ENCODE data around the gene ACSS2.

The ACSS2 gene

GRCh38 chr20:34970193-34970840, 93.9 kb downstream of the ACSS2 start:
- Histone ChIP-seq H3K27ac (ENCODE audit: low read length) (no peak overlapping the region), H3K4me1 (ENCODE audit: control insufficient read depth in 1 of 2, insufficient read depth in 2 of 2, low read length in 2 of 2) (no peaks in the 10 kb centered on the region), H3K36me3 (ENCODE audit: control insufficient read depth in 1 of 2, insufficient read depth in 2 of 2, low read length in 2 of 2) (no peaks in the 10 kb centered on the region), H3K9me3 (ENCODE audit: control insufficient read depth in 1 of 2, low read length in 2 of 2) (no peaks in the 10 kb centered on the region), H3K27me3 (ENCODE audit: low read depth, low read length) (no peaks in the 10 kb centered on the region), H3K4me3 (ENCODE audit: low read depth in 1 of 2, low read length in 2 of 2) (no peak overlapping the region)

GRCh38 chr20:34970846-34971560, 94.6 kb downstream of the ACSS2 start:
- no peak overlapping the region for H3K27ac ChIP-seq (ENCODE audit: low read length)
- H3K9me3 ChIP-seq (ENCODE audit: control insufficient read depth in 1 of 2, low read length in 2 of 2) = no peaks in the 10 kb centered on the region
- H3K4me1 ChIP-seq (ENCODE audit: control insufficient read depth in 1 of 2, insufficient read depth in 2 of 2, low read length in 2 of 2) = no peaks in the 10 kb centered on the region
- no peak overlapping the region for H3K4me3 ChIP-seq (ENCODE audit: low read depth in 1 of 2, low read length in 2 of 2)
- H3K27me3 ChIP-seq (ENCODE audit: low read depth, low read length) = no peaks in the 10 kb centered on the region
- no peaks in the 10 kb centered on the region for H3K36me3 ChIP-seq (ENCODE audit: control insufficient read depth in 1 of 2, insufficient read depth in 2 of 2, low read length in 2 of 2)

GRCh38 chr20:34971561-34972235, 95.3 kb downstream of the ACSS2 start:
- Histone ChIP-seq H3K36me3 (ENCODE audit: control insufficient read depth in 1 of 2, insufficient read depth in 2 of 2, low read length in 2 of 2) (no peaks in the 10 kb centered on the region), H3K9me3 (ENCODE audit: control insufficient read depth in 1 of 2, low read length in 2 of 2) (no peaks in the 10 kb centered on the region), H3K27ac (ENCODE audit: low read length) (no peak overlapping the region), H3K4me1 (ENCODE audit: control insufficient read depth in 1 of 2, insufficient read depth in 2 of 2, low read length in 2 of 2) (no peaks in the 10 kb centered on the region), H3K27me3 (ENCODE audit: low read depth, low read length) (no peaks in the 10 kb centered on the region), H3K4me3 (ENCODE audit: low read depth in 1 of 2, low read length in 2 of 2) (no peak overlapping the region)

- no peaks in the 10 kb centered on the region for H3K4me1 ChIP-seq (ENCODE audit: control insufficient read depth in 1 of 2, insufficient read depth in 2 of 2, low read length in 2 of 2)
- no peak overlapping the region for H3K27ac ChIP-seq (ENCODE audit: low read length)
- H3K27me3 ChIP-seq (ENCODE audit: low read depth, low read length) = no peaks in the 10 kb centered on the region
- H3K36me3 ChIP-seq (ENCODE audit: control insufficient read depth in 1 of 2, insufficient read depth in 2 of 2, low read length in 2 of 2) = no peaks in the 10 kb centered on the region
- H3K9me3 ChIP-seq (ENCODE audit: control insufficient read depth in 1 of 2, low read length in 2 of 2) = no peaks in the 10 kb centered on the region
- H3K4me3 ChIP-seq (ENCODE audit: low read depth in 1 of 2, low read length in 2 of 2) = no peak overlapping the region
These were observed 97.8 kb downstream of the ACSS2 start for GRCh38 chr20:34974246-34974645.

GRCh38 chr20:34976286-34976685, 99.9 kb downstream of the ACSS2 start:
- Histone ChIP-seq H3K4me1 (ENCODE audit: control insufficient read depth in 1 of 2, insufficient read depth in 2 of 2, low read length in 2 of 2) (no peaks in the 10 kb centered on the region), H3K27ac (ENCODE audit: low read length) (no peak overlapping the region), H3K27me3 (ENCODE audit: low read depth, low read length) (no peaks in the 10 kb centered on the region), H3K9me3 (ENCODE audit: control insufficient read depth in 1 of 2, low read length in 2 of 2) (no peaks in the 10 kb centered on the region), H3K36me3 (ENCODE audit: control insufficient read depth in 1 of 2, insufficient read depth in 2 of 2, low read length in 2 of 2) (no peaks in the 10 kb centered on the region), H3K4me3 (ENCODE audit: low read depth in 1 of 2, low read length in 2 of 2) (no peak overlapping the region)
